ENCODE data around the gene TMEM151B.
A peak's percentile ranks its signal among the peaks of the same experiment; 100 is the strongest.

TMEM151B gene

GRCh38 chr6:44303842-44304241 lies 33.6 kb downstream of the TMEM151B start:
- no peak overlapping the region for H3K4me3 ChIP-seq (ENCODE audit: low read depth, low read length)
- no peak for TF ChIP-seq CTCF (IDR thresholded peaks at IDR 0.05; ENCODE audit: insufficient read depth, low read depth, low read length, missing control alignments)
- DNase-seq (ENCODE audit: low read depth), result no peak

DNA sequence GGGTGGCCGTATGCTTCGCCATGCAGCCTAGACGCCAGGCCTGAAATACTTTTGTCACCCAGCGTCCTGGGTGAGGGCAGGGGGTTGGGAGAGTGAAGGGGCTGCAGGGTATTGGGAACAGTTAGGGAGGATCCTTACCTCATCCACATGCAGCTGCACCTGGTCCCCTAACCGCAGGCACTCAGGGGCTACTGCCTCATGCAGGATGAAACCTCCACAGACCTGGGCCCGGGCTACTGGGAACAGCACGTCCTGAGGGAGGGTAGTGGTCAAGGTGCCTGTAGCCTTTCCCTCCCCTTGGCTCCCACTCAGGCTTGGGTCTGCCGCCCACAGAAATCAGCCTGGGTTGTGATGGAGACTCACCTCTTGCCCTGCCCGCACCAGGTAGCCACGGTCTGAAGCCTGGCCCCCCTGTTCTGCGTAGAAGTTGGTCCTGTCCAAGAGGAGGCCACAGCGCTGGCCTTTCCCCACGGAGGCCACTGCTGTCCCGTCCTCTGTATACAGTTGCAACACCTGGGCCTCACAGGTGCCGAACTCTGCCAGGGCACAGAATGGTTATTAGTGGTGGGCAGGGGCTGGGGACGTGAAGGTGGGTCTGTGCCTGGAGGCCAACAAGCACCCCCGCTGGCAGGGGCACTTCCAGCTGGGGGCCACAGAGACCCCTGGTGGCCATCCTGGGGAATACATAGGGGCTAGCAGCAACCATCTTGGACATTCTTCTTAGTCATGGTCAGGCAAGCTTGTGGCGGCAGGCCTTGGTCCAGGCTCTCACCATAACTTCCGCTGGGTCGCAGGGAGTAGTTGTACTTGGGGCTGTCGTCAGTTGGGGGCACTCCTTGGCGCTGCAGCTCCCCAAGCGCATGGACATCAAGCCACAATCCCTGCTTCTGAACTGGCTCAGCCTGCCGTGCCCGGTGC lies 34.3 kb downstream of the TMEM151B start:
- H3K4me3 ChIP-seq (ENCODE audit: low read depth, low read length), result no peak overlapping the region
- peak; percentile 53 for DNase-seq (ENCODE audit: low read depth)
- TF ChIP-seq CTCF (IDR thresholded peaks at IDR 0.05; ENCODE audit: insufficient read depth, low read depth, low read length, missing control alignments), result peak; percentile 77

DNA sequence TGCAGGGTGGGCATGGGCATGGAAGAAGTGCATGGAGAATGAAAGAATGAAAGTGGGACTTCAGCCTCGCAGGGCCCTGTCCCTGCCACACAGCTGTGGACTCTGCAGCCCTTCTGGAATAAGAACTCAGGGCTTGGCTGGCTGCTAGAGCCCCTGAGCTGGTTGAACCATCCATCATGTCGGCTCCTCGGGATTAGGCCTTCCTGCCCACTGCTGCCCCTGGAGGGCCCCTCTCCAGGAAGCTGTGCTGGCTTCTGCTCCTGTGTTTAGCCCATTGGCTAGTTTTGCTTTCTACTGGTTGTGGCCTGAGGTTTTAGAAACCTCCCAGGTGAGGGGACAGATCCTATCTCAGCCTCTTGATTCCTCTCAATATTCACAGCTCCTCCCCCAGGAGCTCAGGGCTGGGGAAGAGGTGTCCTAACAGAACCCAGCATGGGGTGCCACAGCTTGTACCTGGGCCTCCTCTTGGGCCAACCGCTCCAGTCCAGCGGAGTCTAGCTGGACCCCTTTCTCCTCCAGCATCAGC lies 35.0 kb downstream of the TMEM151B start:
- H3K4me3 ChIP-seq (ENCODE audit: low read depth, low read length), result no peak overlapping the region
- DNase-seq (ENCODE audit: low read depth), result no peak
- TF ChIP-seq CTCF (IDR thresholded peaks at IDR 0.05; ENCODE audit: insufficient read depth, low read depth, low read length, missing control alignments), result no peak

GRCh38 chr6:44306710-44307109 lies 36.5 kb downstream of the TMEM151B start:
- H3K4me3 ChIP-seq (ENCODE audit: low read depth, low read length), result no peak overlapping the region
- no peak for TF ChIP-seq CTCF (IDR thresholded peaks at IDR 0.05; ENCODE audit: insufficient read depth, low read depth, low read length, missing control alignments)
- DNase-seq (ENCODE audit: low read depth), result no peak

DNA sequence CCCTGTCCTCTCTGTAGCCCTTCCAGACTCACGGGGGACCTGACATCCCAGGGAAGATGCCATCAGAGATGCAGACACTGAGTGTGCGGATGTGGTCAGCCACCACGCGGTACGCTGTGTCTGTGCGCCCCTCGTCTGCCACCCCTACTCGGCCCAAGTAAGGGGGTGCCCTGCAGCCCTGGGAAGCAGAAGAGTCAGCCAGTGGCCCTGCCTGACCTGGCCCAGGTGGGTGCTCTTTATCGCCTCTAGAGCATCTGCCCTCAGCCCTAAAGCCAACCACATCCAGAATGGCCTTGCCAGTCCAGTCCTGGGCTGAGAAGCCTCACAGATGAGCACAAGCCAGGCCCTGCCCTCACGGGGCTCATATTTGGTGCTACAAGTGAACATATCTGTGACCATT lies 37.0 kb downstream of the TMEM151B start:
- no peak overlapping the region for H3K4me3 ChIP-seq (ENCODE audit: low read depth, low read length)
- DNase-seq (ENCODE audit: low read depth), result no peak
- TF ChIP-seq CTCF (IDR thresholded peaks at IDR 0.05; ENCODE audit: insufficient read depth, low read depth, low read length, missing control alignments), result no peak

DNA sequence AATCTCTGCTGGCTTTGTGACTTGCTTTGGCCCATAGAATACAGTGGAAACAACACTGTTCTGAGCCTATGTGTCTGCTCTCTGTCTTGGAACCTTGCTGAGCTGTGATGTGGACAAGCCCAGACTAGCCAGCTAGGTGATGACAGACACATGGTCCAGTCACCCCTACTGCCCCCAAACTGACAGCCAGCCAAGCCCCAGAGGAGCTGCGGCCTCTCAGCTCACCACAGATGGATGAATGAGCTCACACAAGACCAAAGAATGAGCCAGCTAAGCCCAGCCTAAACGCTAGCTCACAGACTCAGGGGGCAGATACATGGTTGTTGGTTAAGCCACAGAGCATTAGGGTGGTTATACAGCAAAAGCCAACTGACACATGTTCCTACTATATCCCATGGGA lies 38.8 kb downstream of the TMEM151B start:
- H3K4me3 ChIP-seq (ENCODE audit: low read depth, low read length), result no peak overlapping the region
- no peak for TF ChIP-seq CTCF (IDR thresholded peaks at IDR 0.05; ENCODE audit: insufficient read depth, low read depth, low read length, missing control alignments)
- no peak for DNase-seq (ENCODE audit: low read depth)
